Neural cell (in vitro differentiated cells): ENCODE results near the gene SSX4.
"Not testable (repeated sequence)": the region's sequence is repeated elsewhere in the genome, so short reads cannot be mapped to it uniquely, and the experiment has no call there.

ENCODE experiments used
- EP300 ChIP-seq: fragments of 450-650 bp; conservative IDR thresholded peaks from 2 replicates; pipeline ENCODE4 v1.6.1; 2014; ENCODE audit warnings: antibody characterized with exemption, mild to moderate bottlenecking, moderate library complexity; ENCODE audit not compliant: poor library complexity, severe bottlenecking
- EZH2 ChIP-seq: fragments of 200-600, 300-800 bp; shearing (Covaris generic), sonication (generic); IDR thresholded peaks from 2 replicates; pipeline ENCODE4 v1.6.1; 2014; ENCODE audit warnings: antibody characterized with exemption, low read length, borderline replicate concordance, mild to moderate bottlenecking; ENCODE audit not compliant: insufficient read depth, poor library complexity, severe bottlenecking
- MXI1 ChIP-seq: fragments of 450-650 bp; conservative IDR thresholded peaks from 2 replicates; pipeline ENCODE4 v1.6.1; 2014; ENCODE audit warnings: antibody characterized with exemption, mild to moderate bottlenecking; ENCODE audit not compliant: poor library complexity, severe bottlenecking
- POLR2AphosphoS5 ChIP-seq: IDR thresholded peaks from 2 replicates; pipeline ENCODE4 v1.6.1; 2012
- RAD21 ChIP-seq: fragments of 450-650 bp; conservative IDR thresholded peaks from 2 replicates; pipeline ENCODE4 v1.6.1; 2014; ENCODE audit warnings: antibody characterized with exemption, mild to moderate bottlenecking, moderate library complexity
- REST ChIP-seq: IDR thresholded peaks from 2 replicates; pipeline ENCODE4 v1.6.1; 2012; ENCODE audit warnings: borderline replicate concordance
- SMC3 ChIP-seq: fragments of 450-650 bp; conservative IDR thresholded peaks from 2 replicates; pipeline ENCODE4 v1.6.1; 2014; ENCODE audit warnings: antibody characterized with exemption, mild to moderate bottlenecking, moderate library complexity; ENCODE audit not compliant: poor library complexity
- TAF1 ChIP-seq: IDR thresholded peaks from 2 replicates; pipeline ENCODE4 v1.6.1; 2012; ENCODE audit warnings: low read depth
- TF ChIP-seq, protein P1 (sequence below): fragments of 450-650 bp; IDR thresholded peaks from 2 replicates; pipeline ENCODE4 v1.5.1; 2014; ENCODE audit warnings: antibody characterized with exemption, mild to moderate bottlenecking, moderate library complexity; ENCODE audit not compliant: poor library complexity, severe bottlenecking

DNA sequence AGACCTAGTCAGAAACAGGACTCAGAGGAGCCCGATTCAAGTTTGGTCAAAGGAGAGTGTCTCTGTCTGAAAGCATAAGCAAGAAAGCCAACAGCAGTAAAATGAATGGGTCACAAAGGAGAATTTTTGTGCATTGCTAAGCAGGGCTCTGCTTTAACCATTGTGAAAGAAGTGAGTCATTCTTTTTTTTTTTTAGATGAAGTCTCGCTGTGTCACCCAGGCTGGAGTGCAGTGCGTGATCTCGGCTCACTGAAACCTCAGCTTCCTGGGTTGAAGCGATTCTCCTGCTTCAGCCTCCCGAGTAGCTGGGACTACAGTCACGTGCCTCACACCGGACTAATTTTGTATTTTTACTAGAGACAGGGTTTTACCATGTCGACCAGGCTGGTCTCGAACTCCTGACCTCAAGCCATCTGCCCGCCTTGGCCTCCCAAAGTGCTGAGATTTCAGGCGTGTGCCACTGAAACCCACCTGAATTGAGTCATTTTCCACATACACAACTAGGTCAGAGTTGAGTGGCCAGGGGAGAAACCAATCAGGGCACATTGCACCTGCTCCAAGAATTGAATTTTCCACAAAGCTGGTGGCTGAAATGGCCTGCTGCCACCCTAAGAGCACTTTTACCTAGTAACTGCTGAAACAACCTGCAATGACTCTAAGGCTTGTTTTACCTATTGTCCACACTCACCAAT is 15.5 kb upstream of the SSX4 start:
- not testable (repeated sequence) for TF ChIP-seq POLR2AphosphoS5, MXI1, EP300, SMC3, EZH2, RAD21, REST, TAF1
- TF ChIP-seq, protein P1, sequence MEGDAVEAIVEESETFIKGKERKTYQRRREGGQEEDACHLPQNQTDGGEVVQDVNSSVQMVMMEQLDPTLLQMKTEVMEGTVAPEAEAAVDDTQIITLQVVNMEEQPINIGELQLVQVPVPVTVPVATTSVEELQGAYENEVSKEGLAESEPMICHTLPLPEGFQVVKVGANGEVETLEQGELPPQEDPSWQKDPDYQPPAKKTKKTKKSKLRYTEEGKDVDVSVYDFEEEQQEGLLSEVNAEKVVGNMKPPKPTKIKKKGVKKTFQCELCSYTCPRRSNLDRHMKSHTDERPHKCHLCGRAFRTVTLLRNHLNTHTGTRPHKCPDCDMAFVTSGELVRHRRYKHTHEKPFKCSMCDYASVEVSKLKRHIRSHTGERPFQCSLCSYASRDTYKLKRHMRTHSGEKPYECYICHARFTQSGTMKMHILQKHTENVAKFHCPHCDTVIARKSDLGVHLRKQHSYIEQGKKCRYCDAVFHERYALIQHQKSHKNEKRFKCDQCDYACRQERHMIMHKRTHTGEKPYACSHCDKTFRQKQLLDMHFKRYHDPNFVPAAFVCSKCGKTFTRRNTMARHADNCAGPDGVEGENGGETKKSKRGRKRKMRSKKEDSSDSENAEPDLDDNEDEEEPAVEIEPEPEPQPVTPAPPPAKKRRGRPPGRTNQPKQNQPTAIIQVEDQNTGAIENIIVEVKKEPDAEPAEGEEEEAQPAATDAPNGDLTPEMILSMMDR = not testable (repeated sequence)
